ENCODE measurements around the gene DGKI.
"Not testable (repeated sequence)": the region's sequence is repeated elsewhere in the genome, so short reads cannot be mapped to it uniquely, and the experiment has no call there.

DGKI gene

GRCh38 chr7:137489880-137490279 lies 356.9 kb downstream of the DGKI start:
- FAIRE-seq, result no peak
- DNase-seq (ENCODE audit: insufficient read length, low spot score), result no peak

- no peak for FAIRE-seq
- DNase-seq (ENCODE audit: insufficient read length, low spot score), result no peak
These were observed 358.7 kb downstream of the DGKI start for GRCh38 chr7:137488038-137488437.

GRCh38 chr7:137485818-137486217 lies 361.0 kb downstream of the DGKI start:
- DNase-seq (ENCODE audit: insufficient read length, low spot score), result no peak
- FAIRE-seq, result no peak

- FAIRE-seq, result no peak
- DNase-seq (ENCODE audit: insufficient read length, low spot score), result no peak
These were observed 362.4 kb downstream of the DGKI start for GRCh38 chr7:137484326-137484725.

GRCh38 chr7:137482466-137482865 lies 364.3 kb downstream of the DGKI start:
- FAIRE-seq, result no peak
- DNase-seq (ENCODE audit: insufficient read length, low spot score), result no peak

GRCh38 chr7:137480824-137481365 lies 365.9 kb downstream of the DGKI start:
- FAIRE-seq (no peak), DNase-seq (ENCODE audit: insufficient read length, low spot score) (no peak)

GRCh38 chr7:137480401-137480800 lies 366.4 kb downstream of the DGKI start:
- FAIRE-seq, result no peak

GRCh38 chr7:137476937-137477336 lies 369.8 kb downstream of the DGKI start:
- DNase-seq (ENCODE audit: insufficient read length, low spot score), result no peak
- FAIRE-seq, result no peak

More at GRCh38 chr7:137480401-137480800, 366.4 kb downstream of the DGKI start:
- no peak for DNase-seq (ENCODE audit: insufficient read length, low spot score)

GRCh38 chr7:137475966-137476365 lies 370.8 kb downstream of the DGKI start:
- DNase-seq (ENCODE audit: insufficient read length, low spot score) (no peak), FAIRE-seq (no peak)

GRCh38 chr7:137474540-137475026 lies 372.2 kb downstream of the DGKI start:
- no peak for FAIRE-seq
- no peak for DNase-seq (ENCODE audit: insufficient read length, low spot score)

GRCh38 chr7:137471128-137471527 lies 375.6 kb downstream of the DGKI start:
- FAIRE-seq (no peak), DNase-seq (ENCODE audit: insufficient read length, low spot score) (no peak)

GRCh38 chr7:137469858-137470257 lies 376.9 kb downstream of the DGKI start:
- FAIRE-seq (no peak), DNase-seq (ENCODE audit: insufficient read length, low spot score) (no peak)

GRCh38 chr7:137469191-137469811 lies 377.5 kb downstream of the DGKI start:
- FAIRE-seq (no peak), DNase-seq (ENCODE audit: insufficient read length, low spot score) (no peak)

- DNase-seq (ENCODE audit: insufficient read length, low spot score) (no peak), FAIRE-seq (no peak)
These were observed 383.9 kb downstream of the DGKI start for GRCh38 chr7:137462847-137463246.

GRCh38 chr7:137462074-137462715 lies 384.6 kb downstream of the DGKI start:
- DNase-seq (ENCODE audit: insufficient read length, low spot score) (no peak), FAIRE-seq (no peak)

- FAIRE-seq (no peak), DNase-seq (ENCODE audit: insufficient read length, low spot score) (no peak)
These were observed 388.4 kb downstream of the DGKI start for GRCh38 chr7:137458399-137458798.

- DNase-seq (ENCODE audit: insufficient read length, low spot score), result no peak
- FAIRE-seq, result no peak
These were observed 392.0 kb downstream of the DGKI start for GRCh38 chr7:137454767-137455166.

GRCh38 chr7:137454246-137454724 lies 392.5 kb downstream of the DGKI start:
- FAIRE-seq (no peak), DNase-seq (ENCODE audit: insufficient read length, low spot score) (no peak)

- FAIRE-seq, result no peak
- DNase-seq (ENCODE audit: insufficient read length, low spot score), result no peak
These were observed 393.4 kb downstream of the DGKI start for GRCh38 chr7:137453356-137453755.

- no peak for FAIRE-seq
These were observed 397.8 kb downstream of the DGKI start for GRCh38 chr7:137449016-137449415.

GRCh38 chr7:137448572-137448971 lies 398.2 kb downstream of the DGKI start:
- FAIRE-seq; DNase-seq (ENCODE audit: insufficient read length, low spot score): not testable (repeated sequence)

More at GRCh38 chr7:137449016-137449415, 397.8 kb downstream of the DGKI start:
- no peak for DNase-seq (ENCODE audit: insufficient read length, low spot score)

- DNase-seq (ENCODE audit: insufficient read length, low spot score), result no peak
- no peak for FAIRE-seq
These were observed 400.7 kb downstream of the DGKI start for GRCh38 chr7:137446025-137446424.
